Measurements from ENCODE around the gene PSME1. TPM values are rescaled to one million over a fixed set of nuclear protein-coding genes. Genes with fewer than 3 reads are reported as not detected.

The PSME1 gene
- total and polyA plus RNA-seq, 2 of the 13 experiments (the other 11 are each of a cell fraction or from before 2014, with no cell fraction given): 159 to 608 TPM

GRCh38 chr14:24114532-24115421 is 21.2 kb upstream of the PSME1 start, which contains the start of the genes DCAF11 and NRL (continued):
- TF ChIP-seq AHDC1 (CRISPR knock-in tag; IDR thresholded peaks at IDR 0.05; ENCODE audit: borderline replicate concordance) (no peak), ZNF792 (CRISPR knock-in tag; IDR thresholded peaks at IDR 0.05) (peak; percentile 88), RXRB (CRISPR knock-in tag; IDR thresholded peaks at IDR 0.05; ENCODE audit: borderline replicate concordance) (peak; percentile 85), SALL2 (CRISPR knock-in tag; IDR thresholded peaks at IDR 0.05) (peak; percentile 91; the same call in 1 of the 2 replicates), ZFP36 (IDR thresholded peaks at IDR 0.05; ENCODE audit: borderline replicate concordance, low read depth, low read length, partially characterized antibody) (no peak), YEATS4 (CRISPR knock-in tag; IDR thresholded peaks at IDR 0.05; ENCODE audit: borderline replicate concordance) (peak; percentile 98), ZNF317 (CRISPR knock-in tag; IDR thresholded peaks at IDR 0.05) (peak; percentile 94), MXD4 (CRISPR knock-in tag; IDR thresholded peaks at IDR 0.05) (peak; percentile 99), ZNF264 (CRISPR knock-in tag; IDR thresholded peaks at IDR 0.05) (peak; percentile 94), SNAPC5 (CRISPR knock-in tag; IDR thresholded peaks at IDR 0.05; ENCODE audit: borderline replicate concordance) (peak; percentile 82; the same call in 1 of the 2 replicates), ZSCAN29 (CRISPR knock-in tag; conservative IDR thresholded peaks at IDR 0.05) (0 out of 2 replicates have a peak, but pooled peaks have one; percentile 40), HNRNPLL (IDR thresholded peaks at IDR 0.05; ENCODE audit: low read depth, low read length, poor library complexity, severe bottlenecking) (peak; percentile 97), ZMYM4 (CRISPR knock-in tag; IDR thresholded peaks at IDR 0.05) (peak; percentile 87; the same call in 1 of the 2 replicates), MYPOP (CRISPR knock-in tag; IDR thresholded peaks at IDR 0.05) (no peak), PBX3 (CRISPR knock-in tag; IDR thresholded peaks at IDR 0.05; ENCODE audit: borderline replicate concordance) (peak; percentile 86; the same call in 1 of the 2 replicates), ZNF12 (CRISPR knock-in tag; IDR thresholded peaks at IDR 0.05) (peak; percentile 87), ZNF331 (CRISPR knock-in tag; IDR thresholded peaks at IDR 0.05) (peak; percentile 96), ZNF710 (CRISPR knock-in tag; IDR thresholded peaks at IDR 0.05; ENCODE audit: borderline replicate concordance) (peak; percentile 93)

Measured in HepG2 (cell line).